Ishikawa (cell line): ENCODE data around the gene SLC35F2.

Experiments
- CREB1 ChIP-seq: IDR thresholded peaks from 2 replicates; pipeline ENCODE4 v1.6.1; 2012; ENCODE audit warnings: low read depth
- NFIC ChIP-seq: IDR thresholded peaks from 2 replicates; pipeline ENCODE4 v1.6.1; 2012
- TAF1 ChIP-seq: IDR thresholded peaks from 2 replicates; pipeline ENCODE4 v1.6.1; 2012; ENCODE audit warnings: low read depth, mild to moderate bottlenecking
- YY1 ChIP-seq: IDR thresholded peaks from 2 replicates; pipeline ENCODE4 v1.6.1; 2012; ENCODE audit warnings: low read depth
- TF ChIP-seq, protein P1 (sequence below): IDR thresholded peaks from 2 replicates; pipeline ENCODE4 v1.6.1; 2012; ENCODE audit warnings: low read depth, mild to moderate bottlenecking
- TF ChIP-seq, protein P2 (sequence below): IDR thresholded peaks from 2 replicates; pipeline ENCODE4 v1.6.1; 2012

DNA sequence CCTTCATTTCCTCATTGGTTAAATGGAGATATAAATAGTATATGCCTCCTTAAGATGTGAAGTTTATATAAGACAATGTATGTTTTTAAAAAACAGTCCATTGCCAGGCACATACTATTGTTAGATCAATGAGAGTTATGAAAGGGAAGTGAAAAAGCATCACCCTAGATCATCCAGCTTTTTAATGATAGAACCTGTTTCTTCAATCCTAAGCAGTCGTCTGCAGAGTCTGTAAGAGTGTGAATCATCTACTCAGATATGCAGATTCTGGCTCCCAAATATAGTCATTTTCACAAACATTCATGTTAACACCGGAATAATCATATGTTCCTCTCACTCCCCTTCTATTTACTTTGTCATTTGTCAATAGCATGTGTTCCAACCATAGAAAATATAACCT is 81.5 kb downstream of the SLC35F2 start:
- TF ChIP-seq, protein P1, sequence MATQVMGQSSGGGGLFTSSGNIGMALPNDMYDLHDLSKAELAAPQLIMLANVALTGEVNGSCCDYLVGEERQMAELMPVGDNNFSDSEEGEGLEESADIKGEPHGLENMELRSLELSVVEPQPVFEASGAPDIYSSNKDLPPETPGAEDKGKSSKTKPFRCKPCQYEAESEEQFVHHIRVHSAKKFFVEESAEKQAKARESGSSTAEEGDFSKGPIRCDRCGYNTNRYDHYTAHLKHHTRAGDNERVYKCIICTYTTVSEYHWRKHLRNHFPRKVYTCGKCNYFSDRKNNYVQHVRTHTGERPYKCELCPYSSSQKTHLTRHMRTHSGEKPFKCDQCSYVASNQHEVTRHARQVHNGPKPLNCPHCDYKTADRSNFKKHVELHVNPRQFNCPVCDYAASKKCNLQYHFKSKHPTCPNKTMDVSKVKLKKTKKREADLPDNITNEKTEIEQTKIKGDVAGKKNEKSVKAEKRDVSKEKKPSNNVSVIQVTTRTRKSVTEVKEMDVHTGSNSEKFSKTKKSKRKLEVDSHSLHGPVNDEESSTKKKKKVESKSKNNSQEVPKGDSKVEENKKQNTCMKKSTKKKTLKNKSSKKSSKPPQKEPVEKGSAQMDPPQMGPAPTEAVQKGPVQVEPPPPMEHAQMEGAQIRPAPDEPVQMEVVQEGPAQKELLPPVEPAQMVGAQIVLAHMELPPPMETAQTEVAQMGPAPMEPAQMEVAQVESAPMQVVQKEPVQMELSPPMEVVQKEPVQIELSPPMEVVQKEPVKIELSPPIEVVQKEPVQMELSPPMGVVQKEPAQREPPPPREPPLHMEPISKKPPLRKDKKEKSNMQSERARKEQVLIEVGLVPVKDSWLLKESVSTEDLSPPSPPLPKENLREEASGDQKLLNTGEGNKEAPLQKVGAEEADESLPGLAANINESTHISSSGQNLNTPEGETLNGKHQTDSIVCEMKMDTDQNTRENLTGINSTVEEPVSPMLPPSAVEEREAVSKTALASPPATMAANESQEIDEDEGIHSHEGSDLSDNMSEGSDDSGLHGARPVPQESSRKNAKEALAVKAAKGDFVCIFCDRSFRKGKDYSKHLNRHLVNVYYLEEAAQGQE = no peak
- TF ChIP-seq TAF1 (no peak), CREB1 (no peak), NFIC (no peak), YY1 (no peak)
- TF ChIP-seq, protein P2, sequence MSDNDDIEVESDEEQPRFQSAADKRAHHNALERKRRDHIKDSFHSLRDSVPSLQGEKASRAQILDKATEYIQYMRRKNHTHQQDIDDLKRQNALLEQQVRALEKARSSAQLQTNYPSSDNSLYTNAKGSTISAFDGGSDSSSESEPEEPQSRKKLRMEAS = no peak
